Measurements from ENCODE around the gene BEX3. TPM values are rescaled to one million over a fixed set of nuclear protein-coding genes. Genes with fewer than 3 reads are reported as not detected.
"Not testable (repeated sequence)": the region's sequence is repeated elsewhere in the genome, so short reads cannot be mapped to it uniquely, and the experiment has no call there.

BEX3 gene
- total and polyA plus RNA-seq, 5 donors from 2014 or later = 29.2 to 166 (median 143) TPM

DNA sequence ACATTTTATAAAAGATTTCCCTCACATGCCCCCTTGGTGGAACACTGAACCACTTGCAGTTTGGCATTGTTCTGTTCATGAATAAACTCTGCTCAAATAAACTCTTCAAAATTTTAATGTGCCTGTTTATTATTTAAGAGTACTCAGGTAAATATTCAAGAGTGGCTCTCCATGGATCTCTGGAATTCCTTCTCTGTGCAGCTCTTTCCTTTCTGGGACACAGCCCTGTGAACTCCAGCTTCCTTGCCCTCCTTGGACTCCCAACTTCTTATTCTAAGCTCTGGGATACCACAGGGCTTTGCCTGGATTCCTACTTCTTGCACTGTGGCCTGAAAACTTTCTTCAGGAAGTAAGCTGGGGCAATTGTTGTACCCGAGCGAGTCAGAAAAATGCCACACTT is 8.3 kb downstream of the BEX3 start:
- Mint-ChIP-seq H3K27ac (no peak overlapping the region), H3K4me1 (no peaks in the 10 kb centered on the region), H3K4me3 (no peak overlapping the region), H3K36me3 (no peaks in the 10 kb centered on the region), H3K9me3 (peaks cover 0 to 3% (median 0%) of the 10 kb centered on the region in 7 donors), H3K27me3 (peaks cover 12% of the 10 kb centered on the region)
- Histone ChIP-seq H3K27me3 (ENCODE audit: control insufficient read depth, insufficient read depth, low read length) (no peaks in the 10 kb centered on the region), H3K36me3 (ENCODE audit: control insufficient read depth, insufficient read depth, low read length) (no peaks in the 10 kb centered on the region), H3K9me3 (ENCODE audit: control insufficient read depth in 2 of 2, low read length in 2 of 2) (no peaks in the 10 kb centered on the region), H3K4me1 (ENCODE audit: control insufficient read depth, insufficient read depth, low read length, poor library complexity, severe bottlenecking) (no peaks in the 10 kb centered on the region), H3K27ac (ENCODE audit: insufficient read depth, low read length, poor library complexity, severe bottlenecking) (no peak overlapping the region), H3K4me3 (ENCODE audit: low read depth, low read length) (no peak overlapping the region)
- no peak for DNase-seq
- no peak for ATAC-seq (ENCODE audit: low read depth in 2 of 2)

DNA sequence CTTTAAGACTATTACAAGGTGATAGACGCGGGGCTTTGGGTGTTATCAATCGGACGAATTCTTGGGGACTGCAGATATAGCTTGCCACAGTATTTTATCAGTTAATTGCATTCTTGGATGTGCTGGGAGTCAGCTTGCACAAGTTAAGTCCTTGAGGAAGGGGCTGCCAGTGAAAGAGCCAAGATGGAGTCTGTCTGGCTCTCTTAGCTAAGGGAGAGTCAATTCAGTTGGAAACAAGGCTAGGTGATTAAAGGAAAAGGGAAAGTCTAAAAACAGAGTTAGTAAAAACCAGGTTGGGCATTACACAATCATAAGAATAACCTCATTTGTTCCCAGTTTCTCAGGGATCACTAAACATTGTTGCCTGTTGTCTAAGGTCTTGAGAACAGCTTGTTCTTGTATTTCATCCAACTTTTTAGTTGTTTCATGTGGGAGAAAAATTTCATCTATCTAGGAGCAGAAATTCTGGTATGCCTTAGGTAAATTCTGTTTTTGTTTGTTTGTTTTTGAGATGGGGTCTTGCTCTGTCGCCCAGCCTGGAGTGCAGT is 9.0 kb downstream of the BEX3 start:
- H3K9me3 ChIP-seq (ENCODE audit: control insufficient read depth in 2 of 2, low read length in 2 of 2); H3K4me1 Mint-ChIP-seq; H3K27me3 ChIP-seq (ENCODE audit: control insufficient read depth, insufficient read depth, low read length); H3K4me3 Mint-ChIP-seq; H3K4me3 ChIP-seq (ENCODE audit: low read depth, low read length); H3K9me3 Mint-ChIP-seq; DNase-seq; H3K36me3 ChIP-seq (ENCODE audit: control insufficient read depth, insufficient read depth, low read length); H3K4me1 ChIP-seq (ENCODE audit: control insufficient read depth, insufficient read depth, low read length, poor library complexity, severe bottlenecking); ATAC-seq (ENCODE audit: low read depth in 2 of 2); H3K27ac ChIP-seq (ENCODE audit: insufficient read depth, low read length, poor library complexity, severe bottlenecking); H3K27ac Mint-ChIP-seq; H3K36me3 Mint-ChIP-seq: not testable (repeated sequence)
- H3K27me3 Mint-ChIP-seq = peaks cover 13% of the 10 kb centered on the region

- H3K4me1 Mint-ChIP-seq = peaks cover 0 to 5% (median 3%) of the 10 kb centered on the region in 4 donors
- H3K4me3 Mint-ChIP-seq = no peak overlapping the region
- Histone ChIP-seq H3K4me1 (ENCODE audit: control insufficient read depth, insufficient read depth, low read length, poor library complexity, severe bottlenecking) (no peaks in the 10 kb centered on the region), H3K27ac (ENCODE audit: insufficient read depth, low read length, poor library complexity, severe bottlenecking) (no peak overlapping the region), H3K9me3 (ENCODE audit: control insufficient read depth in 2 of 2, low read length in 2 of 2) (no peaks in the 10 kb centered on the region), H3K27me3 (ENCODE audit: control insufficient read depth, insufficient read depth, low read length) (no peaks in the 10 kb centered on the region), H3K36me3 (ENCODE audit: control insufficient read depth, insufficient read depth, low read length) (no peaks in the 10 kb centered on the region), H3K4me3 (ENCODE audit: low read depth, low read length) (no peak overlapping the region)
- peaks cover 0 to 3% (median 0%) of the 10 kb centered on the region in 7 donors for H3K9me3 Mint-ChIP-seq
- no peak for DNase-seq
- no peak overlapping the region for H3K27ac Mint-ChIP-seq
- no peak for ATAC-seq (ENCODE audit: low read depth in 2 of 2)
- no peaks in the 10 kb centered on the region for H3K36me3 Mint-ChIP-seq
- H3K27me3 Mint-ChIP-seq = peaks cover 17% of the 10 kb centered on the region
Measured at GRCh38 chrX:103386332-103386731, 10.0 kb downstream of the BEX3 start.

DNA sequence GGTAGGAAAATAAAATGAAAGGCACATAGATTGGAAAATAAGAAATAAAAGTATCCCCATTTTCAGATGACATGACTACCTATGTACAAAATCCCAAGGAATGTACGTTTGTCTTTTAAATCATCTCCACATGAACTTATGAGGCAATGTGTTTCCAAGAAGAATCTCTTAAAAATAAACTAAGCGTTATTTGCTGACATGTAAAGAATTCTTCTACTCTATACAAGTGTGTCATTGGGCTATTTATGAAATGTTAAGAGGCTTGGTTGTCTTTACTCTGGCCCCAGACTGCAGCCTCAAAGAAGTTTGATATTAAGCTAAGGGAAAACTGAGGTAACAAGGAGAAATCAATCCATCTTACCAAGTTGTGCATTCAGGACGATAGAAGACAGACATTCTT is 17.1 kb downstream of the BEX3 start:
- H3K36me3 ChIP-seq (ENCODE audit: control insufficient read depth, insufficient read depth, low read length) = no peaks in the 10 kb centered on the region
- ATAC-seq (ENCODE audit: low read depth in 2 of 2) (no peak), DNase-seq (no peak)
- no peaks in the 10 kb centered on the region for H3K27me3 ChIP-seq (ENCODE audit: control insufficient read depth, insufficient read depth, low read length)
- H3K9me3 Mint-ChIP-seq = peaks cover 0 to 2% (median 0%) of the 10 kb centered on the region in 7 donors
- H3K4me3 Mint-ChIP-seq = no peak overlapping the region
- H3K4me1 ChIP-seq (ENCODE audit: control insufficient read depth, insufficient read depth, low read length, poor library complexity, severe bottlenecking) = no peaks in the 10 kb centered on the region
- no peak overlapping the region for H3K27ac ChIP-seq (ENCODE audit: insufficient read depth, low read length, poor library complexity, severe bottlenecking)
- no peaks in the 10 kb centered on the region for H3K36me3 Mint-ChIP-seq
- H3K9me3 ChIP-seq (ENCODE audit: control insufficient read depth in 2 of 2, low read length in 2 of 2) = no peaks in the 10 kb centered on the region
- H3K27me3 Mint-ChIP-seq = peaks cover 10% of the 10 kb centered on the region
- H3K4me3 ChIP-seq (ENCODE audit: low read depth, low read length) = no peak overlapping the region
- H3K27ac Mint-ChIP-seq = no peak overlapping the region
- H3K4me1 Mint-ChIP-seq = peaks cover 0 to 5% (median 4%) of the 10 kb centered on the region in 4 donors

GRCh38 chrX:103396186-103396585 is 19.8 kb downstream of the BEX3 start:
- H3K36me3 ChIP-seq (ENCODE audit: control insufficient read depth, insufficient read depth, low read length) = no peaks in the 10 kb centered on the region
- H3K9me3 Mint-ChIP-seq = no peaks in the 10 kb centered on the region
- H3K4me1 ChIP-seq (ENCODE audit: control insufficient read depth, insufficient read depth, low read length, poor library complexity, severe bottlenecking) = no peaks in the 10 kb centered on the region
- no peaks in the 10 kb centered on the region for H3K27me3 Mint-ChIP-seq
- no peak overlapping the region for H3K4me3 ChIP-seq (ENCODE audit: low read depth, low read length)
- no peaks in the 10 kb centered on the region for H3K27me3 ChIP-seq (ENCODE audit: control insufficient read depth, insufficient read depth, low read length)
- ATAC-seq (ENCODE audit: low read depth in 2 of 2) = no peak
- peak overlapping the region in 1 of 3 donors; percentile 64 for H3K27ac Mint-ChIP-seq
- H3K36me3 Mint-ChIP-seq = no peaks in the 10 kb centered on the region
- no peaks in the 10 kb centered on the region for H3K9me3 ChIP-seq (ENCODE audit: control insufficient read depth in 2 of 2, low read length in 2 of 2)
- no peak overlapping the region for H3K27ac ChIP-seq (ENCODE audit: insufficient read depth, low read length, poor library complexity, severe bottlenecking)
- DNase-seq = no peak
- H3K4me3 Mint-ChIP-seq = no peak overlapping the region
- H3K4me1 Mint-ChIP-seq = peaks cover 0 to 3% (median 0%) of the 10 kb centered on the region in 4 donors

DNA sequence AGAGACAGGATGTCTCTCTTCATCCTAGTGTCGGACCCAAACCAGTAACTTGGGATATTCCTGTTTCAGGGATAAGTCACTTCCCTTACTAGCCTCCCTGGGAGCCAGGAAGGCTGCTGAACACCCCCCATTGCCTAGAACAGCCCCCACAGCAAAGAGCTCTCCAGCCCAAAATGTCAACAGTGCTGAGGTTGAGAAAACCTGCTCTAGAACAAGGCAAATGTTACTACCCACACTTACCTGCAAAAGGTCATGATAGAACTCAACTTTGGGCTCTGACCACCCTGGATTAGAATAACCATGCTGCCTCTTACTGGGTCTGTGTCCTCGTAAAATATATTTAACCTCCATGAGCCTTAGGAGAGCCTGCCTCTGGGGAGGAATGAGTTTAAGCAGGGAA is 20.3 kb downstream of the BEX3 start:
- H3K27me3 Mint-ChIP-seq = no peaks in the 10 kb centered on the region
- no peak overlapping the region for H3K4me3 Mint-ChIP-seq
- Histone ChIP-seq H3K27me3 (ENCODE audit: control insufficient read depth, insufficient read depth, low read length) (no peaks in the 10 kb centered on the region), H3K4me3 (ENCODE audit: low read depth, low read length) (no peak overlapping the region), H3K4me1 (ENCODE audit: control insufficient read depth, insufficient read depth, low read length, poor library complexity, severe bottlenecking) (no peaks in the 10 kb centered on the region), H3K27ac (ENCODE audit: insufficient read depth, low read length, poor library complexity, severe bottlenecking) (no peak overlapping the region), H3K9me3 (ENCODE audit: control insufficient read depth in 2 of 2, low read length in 2 of 2) (no peaks in the 10 kb centered on the region), H3K36me3 (ENCODE audit: control insufficient read depth, insufficient read depth, low read length) (no peaks in the 10 kb centered on the region)
- H3K36me3 Mint-ChIP-seq = no peaks in the 10 kb centered on the region
- H3K4me1 Mint-ChIP-seq = peaks cover 0 to 3% (median 0%) of the 10 kb centered on the region in 4 donors
- ATAC-seq (ENCODE audit: low read depth in 2 of 2) (no peak), DNase-seq (no peak)
- no peaks in the 10 kb centered on the region for H3K9me3 Mint-ChIP-seq
- H3K27ac Mint-ChIP-seq = peak overlapping the region in 1 of 3 donors; percentile 64

GRCh38 chrX:103397707-103398106 is 21.4 kb downstream of the BEX3 start:
- H3K36me3 Mint-ChIP-seq = no peaks in the 10 kb centered on the region
- no peak overlapping the region for H3K4me3 ChIP-seq (ENCODE audit: low read depth, low read length)
- H3K27me3 ChIP-seq (ENCODE audit: control insufficient read depth, insufficient read depth, low read length) = no peaks in the 10 kb centered on the region
- H3K9me3 Mint-ChIP-seq = no peaks in the 10 kb centered on the region
- H3K4me3 Mint-ChIP-seq = no peak overlapping the region
- no peak overlapping the region for H3K27ac Mint-ChIP-seq
- ATAC-seq (ENCODE audit: low read depth in 2 of 2) = no peak
- peaks cover 0 to 3% (median 0%) of the 10 kb centered on the region in 4 donors for H3K4me1 Mint-ChIP-seq
- H3K27ac ChIP-seq (ENCODE audit: insufficient read depth, low read length, poor library complexity, severe bottlenecking) = no peak overlapping the region
- no peaks in the 10 kb centered on the region for H3K9me3 ChIP-seq (ENCODE audit: control insufficient read depth in 2 of 2, low read length in 2 of 2)
- H3K27me3 Mint-ChIP-seq = peaks cover 7% of the 10 kb centered on the region
- H3K36me3 ChIP-seq (ENCODE audit: control insufficient read depth, insufficient read depth, low read length) = no peaks in the 10 kb centered on the region
- no peaks in the 10 kb centered on the region for H3K4me1 ChIP-seq (ENCODE audit: control insufficient read depth, insufficient read depth, low read length, poor library complexity, severe bottlenecking)
- DNase-seq = no peak

DNA sequence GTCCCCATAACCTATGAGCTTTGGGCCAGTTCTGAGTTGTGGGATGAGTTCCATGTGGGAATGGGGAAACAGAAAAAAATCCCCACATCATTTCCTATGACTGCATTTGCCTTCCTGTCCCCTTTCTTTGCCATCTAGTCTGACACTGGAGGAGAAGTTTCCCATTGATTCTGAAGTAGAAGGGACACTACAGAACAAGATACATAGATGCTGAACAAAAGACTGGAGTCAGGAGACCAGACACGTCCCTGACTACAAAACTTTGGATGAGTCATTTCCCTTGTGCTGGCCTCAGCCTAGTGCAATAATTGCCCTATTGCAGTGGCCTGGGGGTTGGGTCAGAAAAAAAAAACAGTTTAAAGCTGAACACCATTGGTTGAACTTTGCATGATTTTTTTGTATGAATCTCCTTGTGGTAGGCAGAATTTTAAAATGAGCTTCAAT is 22.1 kb downstream of the BEX3 start:
- peaks cover 0 to 3% (median 0%) of the 10 kb centered on the region in 4 donors for H3K4me1 Mint-ChIP-seq
- peaks cover 7% of the 10 kb centered on the region for H3K27me3 Mint-ChIP-seq
- no peak overlapping the region for H3K4me3 Mint-ChIP-seq
- no peak overlapping the region for H3K27ac Mint-ChIP-seq
- no peaks in the 10 kb centered on the region for H3K27me3 ChIP-seq (ENCODE audit: control insufficient read depth, insufficient read depth, low read length)
- no peaks in the 10 kb centered on the region for H3K9me3 ChIP-seq (ENCODE audit: control insufficient read depth in 2 of 2, low read length in 2 of 2)
- H3K27ac ChIP-seq (ENCODE audit: insufficient read depth, low read length, poor library complexity, severe bottlenecking) = no peak overlapping the region
- no peaks in the 10 kb centered on the region for H3K36me3 Mint-ChIP-seq
- no peaks in the 10 kb centered on the region for H3K4me1 ChIP-seq (ENCODE audit: control insufficient read depth, insufficient read depth, low read length, poor library complexity, severe bottlenecking)
- no peaks in the 10 kb centered on the region for H3K9me3 Mint-ChIP-seq
- ATAC-seq (ENCODE audit: low read depth in 2 of 2) (no peak), DNase-seq (no peak)
- no peak overlapping the region for H3K4me3 ChIP-seq (ENCODE audit: low read depth, low read length)
- H3K36me3 ChIP-seq (ENCODE audit: control insufficient read depth, insufficient read depth, low read length) = no peaks in the 10 kb centered on the region
